RWPE2 (cell line): ENCODE measurements around the gene DCLK2.

Source experiments
- ATAC-seq: fragments of 200-7000 bp; cut with Tn5 transposase; 3 replicates; pipeline ENCODE4 v1.9.1; 2021; ENCODE audit warnings: low read depth
- DNase-seq: peaks from one replicate; pipeline ENCODE4 v3.0.0-alpha.2; 2020; ENCODE audit warnings: low spot score
- H3K27ac ChIP-seq: fragments of 450-650 bp; 2 replicates; pipeline ENCODE4 v1.5.1; 2017; ENCODE audit warnings: mild to moderate bottlenecking; ENCODE audit not compliant: poor library complexity, severe bottlenecking
- H3K27me3 ChIP-seq: fragments of 250-450 bp; sonication (Bioruptor Pico); 2 replicates; pipeline ENCODE4 v1.5.1; 2021; ENCODE audit warnings: mild to moderate bottlenecking, moderate library complexity; ENCODE audit not compliant: insufficient read depth, poor library complexity, severe bottlenecking
- H3K36me3 ChIP-seq: fragments of 250-450 bp; sonication (Bioruptor Pico); 2 replicates; pipeline ENCODE4 v1.5.1; 2020; ENCODE audit warnings: low read depth, mild to moderate bottlenecking, moderate library complexity
- H3K4me1 ChIP-seq: fragments of 250-450 bp; sonication (Bioruptor Pico); 2 replicates; pipeline ENCODE4 v1.5.1; 2021; ENCODE audit warnings: mild to moderate bottlenecking, moderate library complexity; ENCODE audit not compliant: insufficient read depth, poor library complexity, severe bottlenecking
- H3K4me3 ChIP-seq: fragments of 250-450 bp; sonication (Bioruptor Pico); 2 replicates; pipeline ENCODE4 v1.5.1; 2021; ENCODE audit warnings: mild to moderate bottlenecking, moderate library complexity; ENCODE audit not compliant: severe bottlenecking
- H3K9me3 ChIP-seq: fragments of 250-450 bp; sonication (Bioruptor Pico); 2 replicates; pipeline ENCODE4 v1.5.1; 2021; ENCODE audit warnings: mild to moderate bottlenecking, moderate library complexity; ENCODE audit not compliant: severe bottlenecking
- TF ChIP-seq, protein P1 (sequence below): fragments of 450-650 bp; IDR thresholded peaks from one replicate; pipeline ENCODE4 v1.5.1; 2017; ENCODE audit warnings: mild to moderate bottlenecking, moderate library complexity; ENCODE audit not compliant: poor library complexity, severe bottlenecking

DCLK2 gene

DNA sequence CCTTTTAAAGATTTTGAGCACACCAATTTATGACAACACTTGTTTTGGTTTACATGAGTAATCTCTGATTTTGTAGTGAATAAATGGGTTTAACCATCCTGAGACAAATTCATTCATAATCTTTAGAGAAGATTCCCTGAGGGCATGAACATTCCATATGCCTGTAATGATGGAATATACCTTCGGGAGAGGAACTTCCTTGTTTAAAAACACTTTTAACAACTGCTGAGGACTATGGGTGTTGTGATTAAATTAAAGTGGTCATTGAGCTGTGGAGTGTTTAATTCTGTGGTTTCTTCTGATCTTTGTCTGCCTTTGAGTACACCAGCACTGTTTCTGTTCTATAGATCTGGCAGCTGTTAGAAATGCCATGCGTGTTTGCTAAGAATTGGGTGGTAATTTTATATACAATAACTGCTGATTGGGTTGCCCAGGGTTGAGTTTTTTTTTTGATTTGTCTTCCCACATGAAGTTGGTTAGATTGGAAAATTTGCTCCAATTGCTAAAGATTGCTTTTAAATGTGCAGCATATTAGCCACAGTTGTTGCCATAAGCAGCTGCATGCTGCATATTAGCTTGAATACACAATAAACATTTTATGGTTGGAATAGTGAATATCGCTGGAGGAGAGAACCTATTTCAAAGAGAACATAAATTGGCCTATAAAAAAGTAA is 86.8 kb downstream of the DCLK2 start:
- ATAC-seq: no peak

DNA sequence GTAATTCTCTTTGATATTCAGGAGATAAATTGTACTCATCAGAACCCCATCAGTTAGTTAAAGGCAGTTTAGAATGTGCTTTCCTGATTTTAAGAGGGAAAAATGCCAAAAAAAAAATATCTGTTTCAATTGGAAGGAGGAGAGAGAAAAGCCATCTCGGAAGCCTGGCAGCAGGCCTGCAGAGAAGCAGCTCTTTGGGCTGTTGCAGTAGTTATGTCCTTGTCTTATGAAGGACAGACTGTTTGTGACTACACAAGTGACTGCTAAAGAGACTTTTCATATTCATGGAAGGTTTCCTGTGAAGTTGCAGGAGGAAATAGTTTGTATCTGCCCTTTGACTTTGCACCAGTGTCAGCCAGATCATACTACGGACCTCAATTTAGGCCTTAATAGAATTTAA is 88.8 kb downstream of the DCLK2 start:
- H3K27ac ChIP-seq: no peak overlapping the region
- ATAC-seq: no peak
- TF ChIP-seq, protein P1, sequence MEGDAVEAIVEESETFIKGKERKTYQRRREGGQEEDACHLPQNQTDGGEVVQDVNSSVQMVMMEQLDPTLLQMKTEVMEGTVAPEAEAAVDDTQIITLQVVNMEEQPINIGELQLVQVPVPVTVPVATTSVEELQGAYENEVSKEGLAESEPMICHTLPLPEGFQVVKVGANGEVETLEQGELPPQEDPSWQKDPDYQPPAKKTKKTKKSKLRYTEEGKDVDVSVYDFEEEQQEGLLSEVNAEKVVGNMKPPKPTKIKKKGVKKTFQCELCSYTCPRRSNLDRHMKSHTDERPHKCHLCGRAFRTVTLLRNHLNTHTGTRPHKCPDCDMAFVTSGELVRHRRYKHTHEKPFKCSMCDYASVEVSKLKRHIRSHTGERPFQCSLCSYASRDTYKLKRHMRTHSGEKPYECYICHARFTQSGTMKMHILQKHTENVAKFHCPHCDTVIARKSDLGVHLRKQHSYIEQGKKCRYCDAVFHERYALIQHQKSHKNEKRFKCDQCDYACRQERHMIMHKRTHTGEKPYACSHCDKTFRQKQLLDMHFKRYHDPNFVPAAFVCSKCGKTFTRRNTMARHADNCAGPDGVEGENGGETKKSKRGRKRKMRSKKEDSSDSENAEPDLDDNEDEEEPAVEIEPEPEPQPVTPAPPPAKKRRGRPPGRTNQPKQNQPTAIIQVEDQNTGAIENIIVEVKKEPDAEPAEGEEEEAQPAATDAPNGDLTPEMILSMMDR: no peak
- DNase-seq: no peak
- no peaks in the 10 kb centered on the region for H3K4me1 ChIP-seq
- no peaks in the 10 kb centered on the region for H3K36me3 ChIP-seq
- no peak overlapping the region for H3K4me3 ChIP-seq
- H3K9me3 ChIP-seq: no peaks in the 10 kb centered on the region
- no peaks in the 10 kb centered on the region for H3K27me3 ChIP-seq

More for the DNA sequence above, 86.8 kb downstream of the DCLK2 start:
- Histone ChIP-seq H3K4me1 (no peaks in the 10 kb centered on the region), H3K4me3 (no peak overlapping the region), H3K36me3 (no peaks in the 10 kb centered on the region), H3K9me3 (no peaks in the 10 kb centered on the region), H3K27ac (no peak overlapping the region), H3K27me3 (no peaks in the 10 kb centered on the region)
- TF ChIP-seq, protein P1: no peak
- DNase-seq: no peak

DNA sequence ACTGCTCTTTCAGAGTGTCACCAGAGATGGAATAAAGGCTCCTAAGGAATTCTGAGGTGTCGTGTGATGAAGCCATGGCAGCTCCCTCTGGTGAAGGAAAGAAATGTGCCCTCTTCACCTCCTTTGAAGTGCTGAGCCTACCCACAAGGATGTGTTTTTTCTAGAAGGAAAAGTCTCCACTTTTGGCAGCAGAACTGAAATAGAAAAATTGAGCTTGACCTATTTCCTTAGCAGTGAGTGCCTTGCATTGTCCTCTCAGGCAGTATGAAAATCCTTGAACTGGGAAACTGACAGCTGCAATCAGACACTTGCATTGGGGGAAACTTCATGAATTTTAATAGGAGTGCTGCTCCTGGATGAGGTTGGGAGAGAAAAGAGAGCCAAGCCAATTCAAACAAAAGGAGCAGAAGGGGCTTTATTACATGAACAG is 95.2 kb downstream of the DCLK2 start:
- H3K4me1 ChIP-seq: no peaks in the 10 kb centered on the region
- H3K27me3 ChIP-seq: no peaks in the 10 kb centered on the region
- H3K9me3 ChIP-seq: no peaks in the 10 kb centered on the region
- DNase-seq: no peak
- H3K27ac ChIP-seq: no peak overlapping the region
- H3K4me3 ChIP-seq: no peak overlapping the region
- TF ChIP-seq, protein P1: no peak
- no peaks in the 10 kb centered on the region for H3K36me3 ChIP-seq
- ATAC-seq: no peak

DNA sequence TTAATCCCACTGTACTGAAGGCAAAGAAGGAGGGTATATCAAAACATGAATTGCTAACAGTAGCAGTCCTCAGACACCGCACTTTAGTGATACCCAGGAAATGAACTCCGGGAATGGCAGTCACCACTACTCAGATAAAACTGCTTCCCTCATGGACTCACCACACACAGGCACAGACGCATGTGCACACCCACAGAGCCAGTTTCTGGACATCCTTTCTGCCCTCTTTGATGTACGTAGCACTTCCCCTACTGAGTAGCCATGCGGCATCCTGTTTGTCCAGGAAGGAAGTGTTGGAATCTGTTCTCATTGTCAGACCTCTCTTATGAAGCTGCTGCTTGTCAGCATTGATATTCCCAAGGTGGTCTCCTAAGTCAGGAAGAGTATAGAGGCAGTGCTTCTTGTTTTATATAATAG is 95.7 kb downstream of the DCLK2 start:
- Histone ChIP-seq H3K36me3 (no peaks in the 10 kb centered on the region), H3K27ac (no peak overlapping the region), H3K4me1 (no peaks in the 10 kb centered on the region), H3K27me3 (no peaks in the 10 kb centered on the region), H3K9me3 (no peaks in the 10 kb centered on the region), H3K4me3 (no peak overlapping the region)
- no peak for DNase-seq
- TF ChIP-seq, protein P1: no peak
- no peak for ATAC-seq

DNA sequence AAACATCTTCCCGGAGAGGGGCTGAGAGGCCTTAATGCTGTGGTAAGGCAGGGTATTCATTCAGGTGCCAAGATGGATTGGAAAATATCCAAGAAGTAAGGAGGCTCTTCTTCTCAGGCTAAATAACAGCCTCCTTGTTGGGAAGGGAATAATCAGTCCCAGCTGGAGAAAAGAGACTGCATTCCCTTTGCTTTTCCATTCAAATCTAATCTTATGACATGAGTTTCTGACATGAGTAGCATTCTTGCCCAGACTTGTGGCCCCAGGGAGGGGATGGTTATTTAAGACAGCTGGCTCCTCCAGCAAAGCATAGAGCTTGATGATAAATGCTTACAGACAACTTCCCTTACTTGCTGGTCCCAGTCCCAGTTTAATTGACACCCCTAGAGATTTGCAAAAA is 98.3 kb downstream of the DCLK2 start:
- Histone ChIP-seq H3K27me3 (no peaks in the 10 kb centered on the region), H3K4me1 (no peaks in the 10 kb centered on the region), H3K9me3 (no peaks in the 10 kb centered on the region), H3K4me3 (no peak overlapping the region), H3K27ac (no peak overlapping the region), H3K36me3 (no peaks in the 10 kb centered on the region)
- ATAC-seq: peak; percentile 51; the same call in 1 of the 3 replicates
- TF ChIP-seq, protein P1: no peak
- no peak for DNase-seq
